Hepatocyte (in vitro differentiated cells): ENCODE results near the gene CHRNE.

Experiments used
- CTCF ChIP-seq: fragments of 200-600 bp; sonication (generic); IDR thresholded peaks from 2 replicates; pipeline ENCODE4 v1.5.1; 2016; ENCODE audit warnings: antibody characterized with exemption, mild to moderate bottlenecking; ENCODE audit not compliant: poor library complexity
- EZH2 ChIP-seq: fragments of 200-600 bp; sonication (generic); IDR thresholded peaks from 2 replicates; pipeline ENCODE4 v1.6.1; 2016; ENCODE audit warnings: antibody characterized with exemption, mild to moderate bottlenecking, borderline replicate concordance

GRCh38 chr17:4856271-4856936 lies 46.5 kb downstream of the CHRNE start:
- no peak for TF ChIP-seq CTCF
- no peak for TF ChIP-seq EZH2
